Activated T-cell treated with anti-CD3 and anti-CD28 coated beads, Interleukin-2, amount 50 U/mL, for 1 hour (primary cell): ENCODE measurements around the gene VPS9D1.
A peak's percentile ranks its signal among the peaks of the same experiment; 100 is the strongest.

Experiments
- DNase-seq: peaks from one replicate; pipeline ENCODE4 v3.0.0-alpha.2; 2020

Gene VPS9D1, protein sequence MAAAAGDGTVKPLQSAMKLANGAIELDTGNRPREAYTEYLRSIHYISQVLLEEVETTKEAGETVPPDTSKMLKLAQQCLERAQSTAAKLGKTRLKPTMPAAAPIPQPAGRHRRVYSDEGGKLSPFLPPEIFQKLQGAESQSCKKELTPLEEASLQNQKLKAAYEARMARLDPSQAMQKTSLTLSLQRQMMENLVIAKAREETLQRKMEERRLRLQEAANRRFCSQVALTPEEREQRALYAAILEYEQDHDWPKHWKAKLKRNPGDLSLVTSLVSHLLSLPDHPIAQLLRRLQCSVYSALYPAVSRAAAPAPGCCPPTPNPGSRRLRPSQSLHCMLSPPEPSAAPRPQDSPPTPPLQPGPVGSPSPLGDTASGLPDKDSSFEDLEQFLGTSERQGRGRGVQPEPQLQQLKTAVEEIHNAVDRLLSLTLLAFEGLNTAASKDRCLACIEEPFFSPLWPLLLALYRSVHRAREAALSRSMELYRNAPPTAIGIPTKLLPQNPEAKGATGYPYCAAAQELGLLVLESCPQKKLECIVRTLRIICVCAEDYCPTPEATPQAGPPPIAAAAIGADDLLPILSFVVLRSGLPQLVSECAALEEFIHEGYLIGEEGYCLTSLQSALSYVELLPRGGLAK

DNA sequence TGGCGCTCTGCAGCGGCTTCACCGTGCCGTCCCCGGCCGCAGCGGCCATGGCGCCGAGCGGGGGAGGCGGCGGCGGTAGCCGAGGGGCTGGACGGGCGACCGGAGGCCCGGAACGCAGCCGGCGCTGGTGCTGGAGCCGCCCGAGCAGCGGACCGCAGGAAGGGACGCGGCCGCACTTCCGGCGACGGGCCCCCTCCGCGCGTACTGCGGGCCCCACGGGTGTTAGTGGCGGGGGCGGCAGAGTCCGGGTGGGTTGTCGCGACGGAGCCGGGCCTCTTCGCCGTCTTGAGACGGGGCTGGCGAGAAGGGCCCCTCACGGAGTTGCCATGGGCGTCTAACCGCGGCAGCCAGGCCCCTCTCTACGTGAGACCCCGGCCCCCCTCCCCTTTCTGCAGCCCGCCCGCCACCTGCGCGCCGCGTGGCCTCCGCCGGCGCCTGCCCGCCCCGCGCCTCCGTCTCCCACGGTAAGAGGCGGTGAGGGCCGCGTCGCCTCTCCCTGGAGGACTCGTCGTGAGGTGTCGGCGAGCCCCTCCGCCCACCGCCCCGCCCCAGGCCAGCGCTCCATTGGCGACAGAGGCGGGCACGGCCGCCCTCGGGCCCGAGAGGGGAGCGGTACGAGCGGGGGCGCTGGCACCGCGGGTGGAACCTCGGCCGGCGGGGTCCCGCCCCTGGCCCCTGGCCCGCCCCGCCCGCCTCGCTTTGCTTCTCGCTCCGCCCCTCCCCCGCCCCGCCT is at the start of gene VPS9D1, which contains the start of gene ZNF276:
TSS of gene VPS9D1 (minus strand) at position 86 of the 733 bp plus-strand sequence. CDS start at position 49, 37 bp downstream.
TSS of gene ZNF276 (plus strand) at position 725 of the 733 bp plus-strand sequence. CDS start 104 bp downstream, outside the sequence.
- DNase-seq, result peak; percentile 89

DNA sequence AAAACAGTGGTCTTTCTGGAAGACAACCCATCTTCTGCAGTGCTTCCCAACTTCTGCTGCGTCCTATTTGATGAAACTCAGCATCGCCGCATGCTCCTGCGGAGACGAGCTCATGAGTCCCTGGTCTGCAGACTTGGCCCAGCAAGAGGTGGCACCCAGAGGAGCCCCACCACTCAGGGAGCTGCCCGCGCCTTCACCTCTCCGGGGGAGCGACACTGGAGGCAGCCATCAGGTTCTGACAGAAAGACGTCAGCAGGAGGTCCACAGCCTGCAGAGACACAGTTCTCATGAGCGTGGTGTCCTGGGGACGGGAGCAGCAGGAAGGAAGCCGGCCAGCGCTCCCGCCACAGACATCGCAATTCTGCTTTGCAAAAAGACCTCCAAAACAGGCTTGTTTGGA is 49.7 kb upstream of the VPS9D1 start:
- DNase-seq, result no peak

DNA sequence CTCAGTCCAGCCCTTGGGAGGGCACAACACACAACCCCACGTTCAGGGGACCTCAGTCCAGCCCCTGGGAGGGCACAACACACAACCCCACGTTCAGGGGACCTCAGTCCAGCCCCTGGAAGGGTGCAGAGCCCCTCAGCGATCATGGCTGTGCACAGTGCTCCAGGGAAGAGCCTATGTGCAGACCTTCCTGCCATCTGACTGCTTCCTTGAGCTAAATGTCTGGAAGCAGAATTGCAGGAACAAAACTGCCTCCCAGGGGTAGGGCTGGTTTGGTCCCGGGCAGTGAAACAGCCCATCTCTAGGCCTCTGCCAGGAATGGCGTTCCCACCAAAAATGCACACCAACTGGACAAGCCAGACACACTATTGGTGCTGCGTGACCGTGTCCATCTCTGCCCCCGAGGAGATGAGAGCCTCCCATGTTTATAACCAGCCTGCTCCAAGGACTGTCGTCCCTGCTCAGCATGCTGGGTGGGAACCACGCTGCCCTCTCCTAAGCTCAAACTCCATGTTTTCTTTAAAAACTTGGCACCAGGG is 44.7 kb upstream of the VPS9D1 start:
- DNase-seq, result no peak

DNA sequence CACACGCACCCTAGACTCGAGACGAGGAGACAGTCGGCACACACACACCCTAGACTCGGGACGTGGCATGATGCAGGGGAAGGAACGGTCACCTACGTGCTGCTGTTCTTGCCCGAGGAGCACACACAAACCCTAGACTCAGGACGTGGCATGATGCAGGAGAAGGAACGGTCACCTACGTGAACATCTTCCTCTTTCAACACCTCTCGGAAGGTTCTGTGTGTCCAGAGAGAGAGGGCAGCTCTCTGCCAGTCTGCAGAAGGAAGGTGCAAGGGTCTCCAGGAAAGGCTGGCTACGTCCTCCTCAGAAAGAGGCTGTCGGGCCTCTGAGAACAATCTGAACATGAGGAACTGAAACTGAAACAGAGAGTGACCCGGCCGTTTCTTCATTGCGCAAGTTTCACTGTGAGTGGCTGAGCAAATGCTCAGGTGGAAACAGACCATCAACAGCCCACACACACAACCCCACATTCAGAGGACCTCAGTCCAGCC is 44.1 kb upstream of the VPS9D1 start:
- DNase-seq, result peak; percentile 35

DNA sequence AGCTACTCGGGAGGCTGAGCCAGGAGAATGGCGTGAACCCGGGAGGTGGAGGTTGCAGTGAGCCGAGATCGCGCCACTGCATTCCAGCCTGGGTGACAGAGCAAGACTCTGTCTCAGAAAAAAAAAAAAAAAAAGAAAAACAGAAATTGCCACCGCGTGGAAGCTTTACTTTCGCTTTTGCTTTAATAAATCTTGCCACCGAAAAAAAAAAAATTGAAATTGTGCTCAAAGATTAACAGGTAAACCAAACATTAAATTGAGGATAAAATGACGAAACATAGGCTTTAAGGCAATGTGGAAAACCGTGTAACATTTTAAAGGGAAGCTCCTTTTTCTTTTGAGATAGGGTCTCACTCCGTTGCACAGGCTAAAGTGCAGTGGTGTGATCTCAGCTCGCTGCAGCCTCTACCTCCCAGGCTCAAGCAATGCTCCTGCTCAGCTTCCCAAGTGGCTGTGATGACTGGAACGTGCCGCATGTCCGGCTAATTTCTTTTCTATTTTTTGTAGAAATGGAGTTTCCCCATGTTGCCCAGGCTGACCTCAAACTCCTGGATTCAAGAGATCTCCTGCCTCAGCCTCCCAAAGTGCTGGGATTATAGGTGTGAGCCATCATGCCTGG is 40.7 kb upstream of the VPS9D1 start:
- DNase-seq, result no peak

DNA sequence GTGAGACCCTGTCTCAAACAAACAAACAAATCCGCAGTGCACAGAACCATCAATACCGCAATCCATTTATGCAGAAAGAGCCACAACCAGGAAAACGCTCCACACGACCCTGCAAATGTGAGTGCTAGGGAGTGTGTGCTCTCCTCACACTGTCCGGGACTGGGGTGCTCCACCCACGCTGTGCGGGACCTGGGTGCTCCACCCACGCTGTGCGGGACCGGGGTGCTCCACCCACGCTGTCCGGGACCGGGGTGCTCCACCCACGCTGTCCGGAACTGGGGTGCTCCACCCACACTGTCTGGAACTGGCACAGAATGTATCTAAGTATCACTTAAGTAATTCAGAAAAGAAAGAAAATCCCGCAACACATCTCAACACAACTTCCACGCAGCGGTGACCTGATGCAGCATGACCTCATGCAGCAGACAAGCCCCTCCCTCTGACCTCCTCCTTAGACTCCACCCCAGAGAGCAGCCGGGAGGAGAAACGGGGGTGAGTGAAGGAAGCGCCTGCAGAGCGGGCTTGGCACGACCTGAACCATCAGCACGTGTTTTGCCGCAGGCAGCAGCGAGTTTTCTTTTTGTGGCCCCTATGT is 39.1 kb upstream of the VPS9D1 start:
- DNase-seq, result no peak

DNA sequence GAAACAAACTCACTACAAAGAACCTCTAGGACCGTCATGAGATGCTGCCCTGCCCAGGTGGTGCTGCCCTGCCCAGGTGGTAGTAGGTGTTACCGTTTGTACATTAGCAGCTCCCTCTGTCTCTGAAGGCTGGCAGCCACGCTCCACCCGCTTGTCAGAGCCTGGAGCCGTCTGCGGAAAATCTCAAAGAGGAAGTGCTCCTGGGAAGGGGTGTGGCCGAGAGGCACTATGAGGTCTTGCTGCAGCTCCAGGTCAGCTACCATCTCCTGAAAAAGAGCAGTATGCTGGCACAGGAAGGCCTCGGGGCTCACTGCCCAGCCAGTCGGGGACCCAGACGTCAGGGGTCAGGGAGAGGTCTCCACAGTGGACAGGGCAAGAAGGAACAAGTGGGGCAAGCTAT is 28.9 kb upstream of the VPS9D1 start:
- no peak for DNase-seq

DNA sequence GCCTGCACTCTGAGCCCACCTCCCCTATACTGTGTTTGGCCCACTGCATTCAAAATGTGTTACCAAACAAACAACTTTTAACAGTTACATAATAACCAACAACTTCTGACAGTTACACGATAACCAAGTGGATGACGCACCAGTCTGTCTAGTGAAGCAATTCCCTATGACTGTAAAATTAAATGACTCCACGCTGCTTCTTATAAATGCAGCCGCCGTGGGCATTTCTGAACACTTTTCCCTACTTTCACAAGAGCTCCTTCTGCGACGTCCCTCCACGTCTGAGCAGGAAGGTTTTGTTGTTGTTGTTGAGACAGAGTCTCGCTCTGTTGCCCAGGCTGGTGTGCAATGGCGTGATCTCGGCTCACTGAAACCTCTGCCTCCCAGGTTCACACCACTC is 28.2 kb upstream of the VPS9D1 start:
- DNase-seq, result no peak

DNA sequence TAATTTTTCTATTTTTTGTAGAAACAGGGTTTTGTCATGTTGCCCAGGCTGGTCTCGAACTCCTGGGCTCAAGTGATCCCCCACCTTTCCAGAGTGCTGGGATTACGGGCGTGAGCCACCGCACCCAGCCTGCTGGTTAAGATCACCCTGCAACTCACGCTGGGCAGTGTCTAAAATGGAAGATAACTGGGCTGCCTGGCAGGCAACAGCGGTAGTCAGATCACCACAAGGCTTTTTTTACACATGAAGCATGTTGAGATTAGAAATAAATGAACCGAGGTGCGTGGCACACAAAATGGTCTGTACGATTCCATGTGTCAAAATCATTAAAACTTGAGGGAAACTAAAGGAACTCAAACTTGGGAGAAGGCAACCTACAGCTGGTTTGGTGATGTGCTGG is 27.4 kb upstream of the VPS9D1 start:
- DNase-seq, result no peak

DNA sequence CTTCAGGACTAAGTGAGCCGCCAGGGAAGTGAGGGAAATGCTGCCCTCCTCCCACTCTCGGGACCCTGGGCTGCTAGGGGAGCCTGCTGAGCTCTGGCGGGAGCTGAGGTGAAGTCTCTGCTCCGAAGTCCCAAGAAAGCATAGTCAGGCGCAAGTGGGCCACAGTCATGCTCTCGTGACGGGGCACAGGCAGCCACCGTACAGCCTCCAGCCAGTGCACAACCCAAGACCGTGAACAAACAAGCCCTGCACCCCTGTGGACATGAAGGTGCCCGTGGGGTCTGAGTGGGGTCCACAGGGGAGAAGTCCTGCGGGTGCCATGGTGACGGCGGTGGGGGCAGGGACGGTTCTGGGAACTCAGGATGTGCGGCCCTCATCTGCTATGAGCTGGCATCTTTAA is 25.3 kb upstream of the VPS9D1 start:
- DNase-seq, result no peak

DNA sequence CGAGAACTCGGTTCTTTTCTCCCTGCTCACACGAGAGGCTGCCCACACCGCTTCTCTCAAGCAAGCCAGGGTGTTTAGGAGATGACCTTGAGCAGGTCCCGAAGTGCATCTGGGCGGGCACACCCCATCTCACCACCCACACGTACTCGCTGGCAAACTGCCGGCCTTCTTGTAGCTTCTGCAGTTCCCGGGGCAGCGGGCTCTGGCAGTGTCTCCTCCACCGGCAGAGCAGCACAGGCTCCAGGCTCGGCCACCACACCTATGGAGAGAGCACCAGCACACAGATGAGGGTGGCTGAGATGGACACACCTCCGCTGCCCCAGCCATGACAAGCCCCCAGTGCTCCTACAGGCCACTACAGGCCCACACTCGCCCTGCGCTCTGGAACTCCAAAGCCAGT is 24.1 kb upstream of the VPS9D1 start:
- DNase-seq, result no peak

DNA sequence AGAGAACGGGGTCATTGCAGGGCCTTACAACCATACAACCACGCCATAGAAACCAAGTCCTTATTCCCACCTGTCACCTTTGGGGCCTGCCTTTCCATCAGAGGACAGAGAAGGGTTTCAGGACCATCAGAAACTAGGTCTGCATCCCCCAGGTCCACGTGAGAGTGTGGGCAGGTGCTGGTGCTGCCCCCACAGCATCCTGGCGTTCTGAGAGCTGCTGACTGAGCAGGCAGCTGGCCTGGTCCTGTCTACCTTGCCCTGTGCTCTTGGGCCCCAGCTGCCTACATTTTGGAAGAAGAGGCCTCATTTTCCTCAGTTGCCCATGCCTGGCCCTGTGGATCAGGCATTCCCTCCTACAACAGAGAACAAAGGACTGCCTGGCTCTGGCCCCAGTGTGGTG is 22.2 kb upstream of the VPS9D1 start:
- DNase-seq, result no peak

DNA sequence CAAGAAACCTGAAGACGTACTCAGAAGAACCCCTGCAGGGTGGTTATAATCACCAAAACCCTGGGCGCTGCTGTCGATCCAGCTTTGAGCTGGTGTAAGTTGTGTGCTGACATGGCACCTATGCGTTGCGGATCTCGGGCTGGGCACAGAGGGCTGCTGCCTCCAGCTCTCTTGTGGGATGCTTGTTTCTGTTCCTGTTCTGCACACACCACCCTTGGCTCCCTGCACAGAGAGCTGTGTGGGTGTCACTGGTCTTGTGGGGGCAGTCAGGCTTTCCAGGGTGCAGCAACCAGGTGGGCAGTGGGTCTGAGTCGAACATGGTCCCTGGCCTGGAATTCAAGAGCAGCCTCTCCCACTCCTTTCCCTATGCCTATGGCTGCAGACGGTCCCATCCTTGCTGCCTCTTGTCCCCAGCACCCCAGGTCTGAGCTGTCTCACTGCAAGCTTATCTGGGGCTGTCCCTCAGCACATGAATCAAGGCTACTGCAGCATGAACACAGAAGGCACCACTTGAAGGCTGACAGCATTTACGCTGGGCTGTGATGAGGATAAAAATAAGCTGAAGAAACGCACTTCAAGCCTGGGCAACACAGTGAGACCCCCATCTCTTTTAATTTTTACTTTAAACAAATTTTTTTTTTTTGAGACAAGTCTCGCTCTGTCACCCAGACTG is 20.8 kb upstream of the VPS9D1 start:
- no peak for DNase-seq

DNA sequence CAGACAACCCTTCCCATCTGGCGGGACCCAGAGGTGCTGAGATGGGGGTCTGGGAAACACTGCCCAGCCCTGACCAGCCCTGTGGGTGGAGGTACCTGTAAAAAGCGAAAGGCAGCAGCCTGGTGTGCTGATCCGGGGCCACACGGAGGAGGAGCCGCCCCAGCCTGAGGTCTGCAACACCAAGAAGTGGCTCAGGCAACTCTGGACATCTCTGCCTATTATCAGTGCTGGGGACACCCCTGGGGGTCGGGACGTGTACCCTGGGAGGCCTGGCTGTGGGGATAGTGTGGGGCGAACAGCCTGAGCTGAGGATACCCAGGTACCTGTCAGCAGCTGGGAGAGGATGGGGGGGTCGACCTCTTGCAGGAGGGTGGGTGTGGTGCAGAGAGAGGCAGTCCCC is 18.7 kb upstream of the VPS9D1 start:
- DNase-seq, result no peak

DNA sequence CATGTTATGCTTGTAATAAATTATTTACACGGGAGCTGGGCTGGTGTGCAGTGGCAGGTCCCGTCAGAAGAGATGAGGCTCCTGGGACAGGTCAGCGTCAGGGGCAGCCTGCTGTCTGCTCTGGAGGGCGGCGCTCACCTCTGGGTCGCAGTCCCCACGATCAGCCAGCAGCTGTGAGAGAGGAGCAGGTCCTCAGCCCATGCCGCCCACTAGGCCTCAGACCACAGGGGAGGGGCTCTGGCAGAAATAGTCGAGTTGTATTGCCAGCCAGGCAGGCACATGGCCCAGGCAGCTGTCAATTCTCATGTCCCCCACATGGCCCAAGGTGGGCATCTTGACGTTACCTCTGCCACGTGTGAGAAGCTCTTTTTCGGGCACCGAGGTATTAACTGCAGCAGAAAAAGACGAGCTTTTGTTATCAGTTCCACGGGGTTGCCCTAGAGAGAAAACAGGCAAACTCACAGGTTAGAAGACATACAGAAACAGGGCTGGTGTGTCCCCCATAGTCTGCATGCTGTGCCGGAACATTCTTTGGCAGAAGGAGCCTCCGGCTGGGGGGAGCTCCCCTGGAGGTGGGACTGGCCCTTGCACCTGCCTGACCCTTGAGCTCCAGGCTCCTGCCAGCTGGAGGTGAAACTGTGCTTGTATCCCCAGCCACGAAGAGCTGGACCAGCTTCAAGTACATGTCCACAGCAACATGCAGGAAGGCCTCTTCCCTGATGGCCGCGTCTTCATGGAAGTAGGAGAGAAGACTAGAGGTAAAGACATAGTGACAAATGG is 18.0 kb upstream of the VPS9D1 start:
- DNase-seq, result no peak

DNA sequence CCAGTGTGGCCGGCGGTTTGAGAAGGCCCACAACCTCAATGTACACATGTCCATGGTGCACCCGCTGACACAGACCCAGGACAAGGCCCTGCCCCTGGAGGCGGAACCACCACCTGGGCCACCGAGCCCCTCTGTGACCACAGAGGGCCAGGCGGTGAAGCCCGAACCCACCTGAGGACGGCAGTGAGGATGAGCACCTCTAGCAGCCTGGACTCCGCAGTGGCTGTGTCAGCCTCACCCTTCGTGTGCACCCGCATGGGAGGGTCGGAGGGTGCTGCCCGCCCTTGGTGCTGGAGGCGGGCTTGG is 17.3 kb upstream of the VPS9D1 start:
- DNase-seq, result no peak

DNA sequence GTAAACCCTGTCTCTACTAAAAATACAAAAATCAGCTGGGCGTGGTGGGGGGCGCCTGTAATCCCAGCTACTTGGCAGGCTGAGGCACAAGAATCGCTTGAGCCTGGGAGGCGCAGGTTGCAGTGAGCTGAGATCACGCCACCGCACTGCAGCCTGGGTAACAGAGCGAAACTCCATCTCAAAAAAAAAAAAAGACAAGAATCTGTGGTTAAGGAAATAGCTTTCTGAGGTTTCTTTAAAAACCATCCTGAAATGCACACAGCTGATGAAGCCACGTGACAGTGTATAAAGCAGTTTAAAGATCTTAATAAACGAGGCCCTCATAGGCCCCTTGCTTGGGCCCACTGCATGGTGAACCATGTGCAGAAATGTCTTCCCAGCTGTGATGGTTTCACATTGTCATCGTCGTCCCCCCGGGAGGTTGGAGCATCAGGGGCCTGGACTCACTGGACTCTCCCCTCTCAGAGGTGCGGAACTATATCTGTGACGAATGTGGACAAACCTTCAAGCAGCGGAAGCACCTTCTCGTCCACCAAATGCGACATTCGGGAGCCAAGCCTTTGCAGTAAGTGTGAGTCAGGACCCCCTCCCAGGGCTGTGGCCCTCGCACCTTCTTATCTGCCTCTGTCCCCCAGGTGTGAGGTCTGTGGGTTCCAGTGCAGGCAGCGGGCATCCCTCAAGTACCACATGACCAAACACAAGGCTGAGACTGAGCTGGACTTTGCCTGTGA is 16.8 kb upstream of the VPS9D1 start:
- peak; percentile 56 for DNase-seq

DNA sequence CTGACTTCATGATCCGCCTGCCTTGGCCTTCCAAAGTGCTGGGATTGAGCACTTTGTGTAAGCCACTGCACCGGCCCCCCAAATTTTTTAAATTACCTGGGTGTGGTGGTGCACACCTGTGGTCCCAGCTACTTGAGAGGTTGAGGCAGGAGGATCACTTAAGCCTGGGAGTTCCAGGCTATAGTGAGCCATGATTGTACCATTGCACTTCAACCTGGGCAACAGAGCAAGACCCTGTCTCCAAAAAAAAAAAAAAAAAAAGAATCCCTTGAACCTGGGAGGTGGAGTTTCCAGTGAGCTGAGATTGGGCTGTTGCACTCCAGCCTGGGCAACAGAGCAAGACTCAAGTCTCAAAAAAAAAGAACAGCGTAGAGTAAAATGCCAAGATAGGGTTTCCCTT is 15.9 kb upstream of the VPS9D1 start:
- DNase-seq, result no peak

DNA sequence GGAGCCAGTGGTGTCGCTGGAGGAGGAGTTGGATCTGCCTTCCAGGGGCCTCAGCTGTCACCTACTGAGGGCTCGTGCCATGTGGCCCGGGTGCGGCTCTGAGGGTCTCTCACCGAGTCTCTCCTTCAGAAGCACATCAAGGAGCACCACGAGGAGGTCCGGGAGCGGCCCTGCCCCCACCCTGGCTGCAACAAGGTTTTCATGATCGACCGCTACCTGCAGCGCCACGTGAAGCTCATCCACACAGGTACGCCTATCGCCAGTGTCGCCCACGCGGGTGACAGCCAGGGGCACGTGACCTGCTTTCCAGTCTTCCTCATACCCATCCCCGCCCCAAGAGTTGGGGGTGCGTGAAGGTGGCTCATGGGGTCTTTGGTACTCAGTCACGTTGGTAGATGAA is 13.1 kb upstream of the VPS9D1 start:
- DNase-seq, result no peak

DNA sequence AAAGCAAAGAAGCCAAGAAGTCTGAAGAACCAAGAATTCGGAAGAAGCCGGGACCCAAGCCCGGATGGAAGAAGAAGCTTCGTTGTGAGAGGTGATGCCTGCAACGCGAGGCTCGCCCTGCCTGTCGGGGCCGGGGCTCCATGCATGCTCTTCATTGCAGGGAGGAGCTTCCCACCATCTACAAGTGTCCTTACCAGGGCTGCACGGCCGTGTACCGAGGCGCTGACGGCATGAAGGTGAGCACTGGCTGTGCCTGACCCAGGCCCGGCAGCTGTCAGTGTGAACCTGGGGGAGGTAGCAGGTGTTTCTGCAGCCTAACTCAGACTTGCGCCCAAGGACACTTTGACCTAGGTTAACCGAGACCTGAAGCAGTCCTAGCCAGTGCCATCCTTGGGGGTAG is 12.6 kb upstream of the VPS9D1 start:
- DNase-seq, result no peak

DNA sequence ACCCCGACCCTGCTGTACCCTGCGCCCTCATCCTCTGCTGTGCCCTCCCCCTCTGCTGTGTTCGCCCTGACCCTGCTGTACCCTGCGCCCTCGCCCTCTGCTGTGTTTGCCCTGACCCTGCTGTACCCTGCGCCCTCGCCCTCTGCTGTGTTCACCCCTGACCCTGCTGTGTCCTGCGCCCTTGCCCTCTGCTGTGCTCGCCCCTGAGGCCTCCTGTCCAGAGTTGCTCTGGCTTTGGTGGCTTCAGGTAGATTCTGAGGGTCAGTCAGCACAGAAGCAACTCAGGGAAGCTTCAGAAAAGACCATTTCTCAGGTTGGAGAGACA is 12.2 kb upstream of the VPS9D1 start:
- no peak for DNase-seq
